Activated T-cell treated with anti-CD3 and anti-CD28 coated beads for 4 hours (primary cell): ENCODE results near the gene TNFRSF1B.

ENCODE experiments used
- DNase-seq: peaks from one replicate; pipeline ENCODE4 v3.0.0-alpha.2; 2020

TNFRSF1B gene

GRCh38 chr1:12142141-12142823 lies 24.5 kb upstream of the TNFRSF1B start:
- no peak for DNase-seq

GRCh38 chr1:12142891-12143630 lies 23.7 kb upstream of the TNFRSF1B start:
- DNase-seq: no peak

GRCh38 chr1:12143631-12144155 lies 23.1 kb upstream of the TNFRSF1B start:
- no peak for DNase-seq

GRCh38 chr1:12144236-12144635 lies 22.6 kb upstream of the TNFRSF1B start:
- DNase-seq: no peak

- DNase-seq: no peak
Observed at GRCh38 chr1:12144969-12145368, 21.8 kb upstream of the TNFRSF1B start.

GRCh38 chr1:12145616-12146342 lies 21.0 kb upstream of the TNFRSF1B start:
- no peak for DNase-seq

GRCh38 chr1:12146343-12147112 lies 20.3 kb upstream of the TNFRSF1B start:
- DNase-seq: no peak

- no peak for DNase-seq
Observed at GRCh38 chr1:12147201-12147701, 19.5 kb upstream of the TNFRSF1B start.

GRCh38 chr1:12148160-12148957 lies 18.4 kb upstream of the TNFRSF1B start:
- no peak for DNase-seq

GRCh38 chr1:12148958-12149790 lies 17.6 kb upstream of the TNFRSF1B start:
- no peak for DNase-seq

GRCh38 chr1:12149791-12150175 lies 17.0 kb upstream of the TNFRSF1B start:
- no peak for DNase-seq

GRCh38 chr1:12150456-12151200 lies 16.2 kb upstream of the TNFRSF1B start:
- DNase-seq: no peak

- no peak for DNase-seq
Observed at GRCh38 chr1:12151465-12151864, 15.3 kb upstream of the TNFRSF1B start.

- DNase-seq: no peak
Observed at GRCh38 chr1:12152113-12152891, 14.5 kb upstream of the TNFRSF1B start.

GRCh38 chr1:12153181-12153785 lies 13.5 kb upstream of the TNFRSF1B start:
- no peak for DNase-seq

- DNase-seq: no peak
Observed at GRCh38 chr1:12155328-12155727, 11.5 kb upstream of the TNFRSF1B start.

GRCh38 chr1:12157366-12158231 lies 9.2 kb upstream of the TNFRSF1B start:
- DNase-seq: no peak
